HEK293 (cell line): ENCODE measurements around the gene SPOCK3.

ENCODE experiments used
- CTCF ChIP-seq: fragments of 450-650 bp; formaldehyde crosslinking; IDR thresholded peaks from 2 replicates; pipeline ENCODE4 v1.5.1; 2016; ENCODE audit warnings: missing biosample characterization, missing genetic modification characterization
- PRDM1 ChIP-seq: fragments of 450-650 bp; formaldehyde crosslinking; IDR thresholded peaks from 2 replicates; pipeline ENCODE4; 2016; ENCODE audit warnings: missing biosample characterization, missing genetic modification characterization
- REST ChIP-seq: fragments of 450-650 bp; formaldehyde crosslinking; IDR thresholded peaks from 2 replicates; pipeline ENCODE4 v1.5.1; 2016; ENCODE audit warnings: missing biosample characterization, missing genetic modification characterization
- ZNF292 ChIP-seq: fragments of 450-650 bp; formaldehyde crosslinking; IDR thresholded peaks from 2 replicates; pipeline ENCODE4 v1.5.1; 2016; ENCODE audit warnings: low read depth, missing biosample characterization, missing genetic modification characterization, borderline replicate concordance
- ZNF391 ChIP-seq: fragments of 450-650 bp; formaldehyde crosslinking; IDR thresholded peaks from 2 replicates; pipeline ENCODE4 v1.5.1; 2016; ENCODE audit warnings: low read depth, missing biosample characterization, missing genetic modification characterization, borderline replicate concordance
- ZNF660 ChIP-seq: fragments of 450-650 bp; IDR thresholded peaks from 2 replicates; pipeline ENCODE4 v1.5.1; 2018; ENCODE audit warnings: missing biosample characterization, mild to moderate bottlenecking, missing genetic modification characterization
- ZXDB ChIP-seq: fragments of 450-650 bp; formaldehyde crosslinking; IDR thresholded peaks from 2 replicates; pipeline ENCODE4 v1.5.1; 2016; ENCODE audit warnings: missing biosample characterization, missing genetic modification characterization
- TF ChIP-seq, protein P1 (sequence below): fragments of 450-650 bp; formaldehyde crosslinking; IDR thresholded peaks from 2 replicates; pipeline ENCODE4 v1.5.1; 2016; ENCODE audit warnings: missing biosample characterization, missing genetic modification characterization, low read depth
- TF ChIP-seq, protein P2 (sequence below): fragments of 450-650 bp; formaldehyde crosslinking; IDR thresholded peaks from 2 replicates; pipeline ENCODE4 v1.5.1; 2017; ENCODE audit warnings: missing biosample characterization, missing genetic modification characterization

DNA sequence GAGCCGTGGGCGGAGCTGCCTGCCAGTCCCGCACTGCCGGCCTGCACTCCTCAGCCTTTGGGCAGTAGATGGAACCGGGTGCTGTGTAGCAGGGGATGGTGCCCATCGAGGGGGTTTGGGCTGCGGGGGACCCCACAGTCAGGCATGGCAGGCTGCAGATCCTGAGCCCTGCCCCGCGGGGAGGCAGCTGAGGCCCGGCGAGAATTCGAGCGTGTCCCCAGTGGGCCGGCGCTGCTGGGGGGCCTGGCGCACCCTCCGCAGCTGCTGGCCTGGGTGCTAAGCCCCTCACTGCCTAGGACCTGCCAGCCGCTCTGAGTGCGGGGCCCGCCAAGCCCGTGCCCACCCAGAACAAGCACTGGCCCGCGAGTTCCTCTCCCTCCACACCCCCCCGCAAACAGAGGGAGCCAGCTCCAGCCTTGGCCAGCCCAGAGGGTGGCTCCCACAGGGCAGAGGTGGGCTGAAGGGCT, 391.5 kb downstream of the SPOCK3 start:
- TF ChIP-seq, protein P1, sequence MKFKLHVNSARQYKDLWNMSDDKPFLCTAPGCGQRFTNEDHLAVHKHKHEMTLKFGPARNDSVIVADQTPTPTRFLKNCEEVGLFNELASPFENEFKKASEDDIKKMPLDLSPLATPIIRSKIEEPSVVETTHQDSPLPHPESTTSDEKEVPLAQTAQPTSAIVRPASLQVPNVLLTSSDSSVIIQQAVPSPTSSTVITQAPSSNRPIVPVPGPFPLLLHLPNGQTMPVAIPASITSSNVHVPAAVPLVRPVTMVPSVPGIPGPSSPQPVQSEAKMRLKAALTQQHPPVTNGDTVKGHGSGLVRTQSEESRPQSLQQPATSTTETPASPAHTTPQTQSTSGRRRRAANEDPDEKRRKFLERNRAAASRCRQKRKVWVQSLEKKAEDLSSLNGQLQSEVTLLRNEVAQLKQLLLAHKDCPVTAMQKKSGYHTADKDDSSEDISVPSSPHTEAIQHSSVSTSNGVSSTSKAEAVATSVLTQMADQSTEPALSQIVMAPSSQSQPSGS (tag by site-specific recombination): no peak
- TF ChIP-seq CTCF (tag by site-specific recombination): no peak
- TF ChIP-seq PRDM1 (tag by site-specific recombination): no peak
- no peak for TF ChIP-seq ZNF292
- TF ChIP-seq REST (tag by site-specific recombination): no peak
- TF ChIP-seq, protein P2, sequence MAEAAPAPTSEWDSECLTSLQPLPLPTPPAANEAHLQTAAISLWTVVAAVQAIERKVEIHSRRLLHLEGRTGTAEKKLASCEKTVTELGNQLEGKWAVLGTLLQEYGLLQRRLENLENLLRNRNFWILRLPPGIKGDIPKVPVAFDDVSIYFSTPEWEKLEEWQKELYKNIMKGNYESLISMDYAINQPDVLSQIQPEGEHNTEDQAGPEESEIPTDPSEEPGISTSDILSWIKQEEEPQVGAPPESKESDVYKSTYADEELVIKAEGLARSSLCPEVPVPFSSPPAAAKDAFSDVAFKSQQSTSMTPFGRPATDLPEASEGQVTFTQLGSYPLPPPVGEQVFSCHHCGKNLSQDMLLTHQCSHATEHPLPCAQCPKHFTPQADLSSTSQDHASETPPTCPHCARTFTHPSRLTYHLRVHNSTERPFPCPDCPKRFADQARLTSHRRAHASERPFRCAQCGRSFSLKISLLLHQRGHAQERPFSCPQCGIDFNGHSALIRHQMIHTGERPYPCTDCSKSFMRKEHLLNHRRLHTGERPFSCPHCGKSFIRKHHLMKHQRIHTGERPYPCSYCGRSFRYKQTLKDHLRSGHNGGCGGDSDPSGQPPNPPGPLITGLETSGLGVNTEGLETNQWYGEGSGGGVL (tag by site-specific recombination): no peak
- TF ChIP-seq ZXDB: no peak
- TF ChIP-seq ZNF391 (tag by site-specific recombination): no peak
- TF ChIP-seq ZNF660 (tag by site-specific recombination): no peak
